Endothelial cell of umbilical vein (primary cell): Measurements from ENCODE around the gene COG2. TPM values are rescaled to one million over a fixed set of nuclear protein-coding genes. Genes with fewer than 3 reads are reported as not detected.

ENCODE experiments used
- BruUV-seq: library from RNA; stranded (reverse); fragments of 400-500 nt; replicated peaks from 2 replicates; lab custom pipeline; 2021; lab: Mats Ljungman, UMichigan
- CTCF ChIA-PET: fragments of 300-600, 350-600 bp; sonication (Branson Sonifier 250); formaldehyde crosslinking; loops from one replicate; lab custom pipeline; 2021; ENCODE audit warnings: antibody characterized with exemption, inconsistent platforms; lab: Charles Lee
- POLR2A ChIA-PET: fragments of 300-600, 350-600 bp; sonication (Branson Sonifier 250); formaldehyde crosslinking; loops from one replicate; lab custom pipeline; 2021; ENCODE audit warnings: antibody characterized with exemption, inconsistent platforms; lab: Charles Lee
- DNase-seq: peaks from one replicate; pipeline ENCODE4 v3.0.0-alpha.2; 2011; ENCODE audit warnings: low read depth, low spot score
- FAIRE-seq: peaks from 2 replicates; lab custom pipeline; 2011; peaks lifted over from hg19 to GRCh38; lab: Jason Lieb, UNC
- H2AFZ ChIP-seq: 2 replicates; pipeline ENCODE4 v1.6.0; 2012; ENCODE audit warnings: low read depth, low read length, control low read depth, inconsistent platforms
- H3K27ac ChIP-seq: 2 replicates; pipeline ENCODE4 v1.5.1; 2011; ENCODE audit warnings: low read depth, mild to moderate bottlenecking, control low read depth, low read length, moderate library complexity; ENCODE audit not compliant: insufficient read depth
- H3K27me3 ChIP-seq, 2 experiments: 2 replicates each; pipeline versions ENCODE4 v1.6.0 to v1.6.1; 2011; ENCODE audit warnings: low read length in 2 of 2, mixed read lengths in 1 of 2; ENCODE audit not compliant: control insufficient read depth in 2 of 2, insufficient read depth in 2 of 2
- H3K36me3 ChIP-seq, 2 experiments: 2 replicates in 1 of 2; 3 replicates in 1 of 2; pipeline ENCODE4 v1.5.1; 2011; ENCODE audit warnings: low read length in 2 of 2, mild to moderate bottlenecking in 1 of 2, moderate library complexity in 1 of 2; ENCODE audit not compliant: control insufficient read depth in 2 of 2, insufficient read depth in 2 of 2; ENCODE audit errors: extremely low read depth in 1 of 2
- H3K4me1 ChIP-seq: 3 replicates; pipeline ENCODE4 v1.5.1; 2011; ENCODE audit warnings: mild to moderate bottlenecking, low read length; ENCODE audit not compliant: control insufficient read depth, insufficient read depth; ENCODE audit errors: extremely low read depth
- H3K4me2 ChIP-seq: 2 replicates; pipeline ENCODE4 v1.6.1; 2011; ENCODE audit warnings: low read length, control low read depth, mixed read lengths; ENCODE audit not compliant: insufficient read depth
- H3K4me3 ChIP-seq, 3 experiments: fragments of 200-600 bp in 1 of 3; sonication (generic), shearing (Covaris generic) in 1 of 3; replicated peaks in 1 of 3; 2 replicates each; pipeline ENCODE4 v1.5.1; 2011 to 2016; ENCODE audit warnings: control low read depth in 3 of 3, low read length in 3 of 3, mild to moderate bottlenecking in 2 of 3, inconsistent platforms in 1 of 3, low read depth in 1 of 3, moderate library complexity in 1 of 3; ENCODE audit not compliant: insufficient read depth in 1 of 3
- H3K79me2 ChIP-seq: 2 replicates; pipeline ENCODE4 v1.6.0; 2012; ENCODE audit warnings: low read length, inconsistent platforms; ENCODE audit not compliant: control insufficient read depth, insufficient read depth
- H3K9ac ChIP-seq: replicated peaks from 2 replicates; pipeline ENCODE3; 2011; ENCODE audit warnings: low read length, control low read depth; ENCODE audit not compliant: insufficient read depth; ENCODE audit errors: extremely low read depth
- H3K9me1 ChIP-seq: replicated peaks from 3 replicates; pipeline ENCODE4 v1.6.0; 2011; ENCODE audit warnings: mild to moderate bottlenecking, low read length; ENCODE audit not compliant: control insufficient read depth, insufficient read depth; ENCODE audit errors: extremely low read depth
- H3K9me3 ChIP-seq: replicated peaks from 2 replicates; pipeline ENCODE4 v1.5.1; 2012; ENCODE audit warnings: low read length, inconsistent platforms; ENCODE audit not compliant: control insufficient read depth, insufficient read depth
- H4K20me1 ChIP-seq: replicated peaks from 2 replicates; pipeline ENCODE3; 2011; ENCODE audit warnings: mild to moderate bottlenecking, low read length; ENCODE audit not compliant: control insufficient read depth, insufficient read depth; ENCODE audit errors: extremely low read depth
- FOS ChIP-seq: IDR thresholded peaks from 2 replicates; pipeline ENCODE4 v1.6.1; 2011; ENCODE audit warnings: mild to moderate bottlenecking, low read length, moderate library complexity, borderline replicate concordance; ENCODE audit not compliant: insufficient read depth
- GATA2 ChIP-seq: IDR thresholded peaks from 2 replicates; pipeline ENCODE4 v1.7.0; 2011; ENCODE audit warnings: low read depth, mild to moderate bottlenecking, moderate library complexity, mixed read lengths, low read length; ENCODE audit not compliant: insufficient read length, insufficient read depth
- MYC ChIP-seq: IDR thresholded peaks from one replicate; pipeline ENCODE4 v1.6.1; 2011; ENCODE audit warnings: mild to moderate bottlenecking, low read depth, low read length
- POLR2A ChIP-seq: IDR thresholded peaks from 2 replicates; pipeline ENCODE4 v1.6.1; 2012; ENCODE audit warnings: low read depth, mild to moderate bottlenecking, control low read depth, low read length
- POLR2AphosphoS5 ChIP-seq: IDR thresholded peaks from 2 replicates; pipeline ENCODE4 v1.6.1; 2012; ENCODE audit warnings: low read depth, mild to moderate bottlenecking, control low read depth, low read length, moderate library complexity; ENCODE audit not compliant: insufficient read depth
- dilution Hi-C: fragments of 300-500 bp; cut with MboI; formaldehyde crosslinking; loops from one replicate; pipeline ENCODE4 v1.15.0; 2019; ENCODE audit warnings: low sequenced_read_pairs; ENCODE audit not compliant: extremely low pct_ligation_motif_present
- intact Hi-C: fragments of 100-400 bp; cut with micrococcal nuclease; formaldehyde crosslinking; loops from one replicate; pipeline ENCODE4 v1.10.0; 2022
- polyA plus RNA-seq, 4 experiments: library from polyadenylated mRNA; depleted of rRNA in 3 of 4; stranded (reverse) in 3 of 4; unstranded in 1 of 4; fragments of >200 nt; gene quantifications; 2 replicates each; pipeline versions ENCODE4 v1.2.1 to v1.2.3, GENCODE V29; 2011 to 2012; ENCODE audit warnings: missing spikeins in 1 of 4
- total RNA-seq: library from RNA; stranded (reverse); gene quantifications from 2 replicates; pipeline ENCODE4 v1.2.3, GENCODE V29; 2021
- TF ChIP-seq, protein P1 (sequence below), 2 donors: IDR thresholded peaks; 1 replicate in 1 of 2; 2 replicates in 1 of 2; pipeline ENCODE4 v1.5.1; 2011; ENCODE audit warnings: low read length in 2 of 2, mild to moderate bottlenecking in 2 of 2, moderate library complexity in 2 of 2, control low read depth in 1 of 2, inconsistent platforms in 1 of 2, low read depth in 1 of 2; ENCODE audit not compliant: insufficient read depth in 1 of 2; ENCODE audit errors: extremely low read depth in 1 of 2
- TF ChIP-seq, protein P2 (sequence below): IDR thresholded peaks from 2 replicates; pipeline ENCODE4 v1.6.1; 2011; ENCODE audit not compliant: insufficient read depth, insufficient read length

Gene COG2
- total and polyA plus RNA-seq, 2 donors (not counting 3 experiments of a cell fraction or from before 2014, with no cell fraction given), result 7.6 to 24.2 TPM

DNA sequence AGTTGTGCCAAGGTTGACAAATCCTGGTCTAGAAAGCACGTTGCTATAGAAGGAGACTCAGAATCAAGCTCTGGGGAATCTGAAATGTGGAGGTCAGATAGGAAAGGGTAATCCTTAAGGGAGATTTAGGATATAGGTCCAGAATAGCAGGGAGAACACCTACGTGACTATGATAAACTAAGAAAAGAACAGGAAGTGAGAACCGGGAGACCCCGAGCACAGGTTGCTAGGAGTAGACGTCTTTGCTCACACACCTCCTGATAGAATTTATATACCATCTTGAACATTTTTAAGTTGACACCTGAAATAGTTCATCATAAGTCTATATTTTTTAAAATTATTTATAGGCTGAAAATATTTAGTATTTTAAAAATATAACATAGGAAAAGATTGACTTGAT is 7.9 kb upstream of the COG2 start:
- H3K4me2 ChIP-seq, result no peak overlapping the region
- FAIRE-seq (no peak), DNase-seq (no peak)
- no peaks in the 10 kb centered on the region for H3K9me1 ChIP-seq
- H2AFZ ChIP-seq, result no peak overlapping the region
- no peak overlapping the region for H3K9ac ChIP-seq
- ChIA-PET CTCF (no interaction called here), POLR2A (no interaction called here)
- intact Hi-C loops (no loop called here), dilution Hi-C loops (no loop called here)
- H3K27me3 ChIP-seq, result peaks cover 4 to 10% of the 10 kb centered on the region in 2 experiments
- H3K36me3 ChIP-seq, result no peaks in the 10 kb centered on the region
- TF ChIP-seq GATA2, result no peak
- TF ChIP-seq, protein P1, sequence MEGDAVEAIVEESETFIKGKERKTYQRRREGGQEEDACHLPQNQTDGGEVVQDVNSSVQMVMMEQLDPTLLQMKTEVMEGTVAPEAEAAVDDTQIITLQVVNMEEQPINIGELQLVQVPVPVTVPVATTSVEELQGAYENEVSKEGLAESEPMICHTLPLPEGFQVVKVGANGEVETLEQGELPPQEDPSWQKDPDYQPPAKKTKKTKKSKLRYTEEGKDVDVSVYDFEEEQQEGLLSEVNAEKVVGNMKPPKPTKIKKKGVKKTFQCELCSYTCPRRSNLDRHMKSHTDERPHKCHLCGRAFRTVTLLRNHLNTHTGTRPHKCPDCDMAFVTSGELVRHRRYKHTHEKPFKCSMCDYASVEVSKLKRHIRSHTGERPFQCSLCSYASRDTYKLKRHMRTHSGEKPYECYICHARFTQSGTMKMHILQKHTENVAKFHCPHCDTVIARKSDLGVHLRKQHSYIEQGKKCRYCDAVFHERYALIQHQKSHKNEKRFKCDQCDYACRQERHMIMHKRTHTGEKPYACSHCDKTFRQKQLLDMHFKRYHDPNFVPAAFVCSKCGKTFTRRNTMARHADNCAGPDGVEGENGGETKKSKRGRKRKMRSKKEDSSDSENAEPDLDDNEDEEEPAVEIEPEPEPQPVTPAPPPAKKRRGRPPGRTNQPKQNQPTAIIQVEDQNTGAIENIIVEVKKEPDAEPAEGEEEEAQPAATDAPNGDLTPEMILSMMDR (IDR thresholded peaks at IDR 0.05; ENCODE audit: extremely low read depth in 1 of 2, insufficient read depth in 1 of 2, low read depth in 1 of 2, low read length in 2 of 2), result no peak
- no peak for TF ChIP-seq POLR2A
- TF ChIP-seq POLR2AphosphoS5, result no peak
- TF ChIP-seq, protein P2, sequence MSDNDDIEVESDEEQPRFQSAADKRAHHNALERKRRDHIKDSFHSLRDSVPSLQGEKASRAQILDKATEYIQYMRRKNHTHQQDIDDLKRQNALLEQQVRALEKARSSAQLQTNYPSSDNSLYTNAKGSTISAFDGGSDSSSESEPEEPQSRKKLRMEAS, result no peak
- no peak overlapping the region for H3K4me3 ChIP-seq
- no peaks in the 10 kb centered on the region for H3K9me3 ChIP-seq
- no peaks in the 10 kb centered on the region for H3K4me1 ChIP-seq
- H3K27ac ChIP-seq, result no peak overlapping the region
- no peaks in the 10 kb centered on the region for H4K20me1 ChIP-seq
- H3K79me2 ChIP-seq, result no peaks in the 10 kb centered on the region
- no TSS peak for BruUV-seq

DNA sequence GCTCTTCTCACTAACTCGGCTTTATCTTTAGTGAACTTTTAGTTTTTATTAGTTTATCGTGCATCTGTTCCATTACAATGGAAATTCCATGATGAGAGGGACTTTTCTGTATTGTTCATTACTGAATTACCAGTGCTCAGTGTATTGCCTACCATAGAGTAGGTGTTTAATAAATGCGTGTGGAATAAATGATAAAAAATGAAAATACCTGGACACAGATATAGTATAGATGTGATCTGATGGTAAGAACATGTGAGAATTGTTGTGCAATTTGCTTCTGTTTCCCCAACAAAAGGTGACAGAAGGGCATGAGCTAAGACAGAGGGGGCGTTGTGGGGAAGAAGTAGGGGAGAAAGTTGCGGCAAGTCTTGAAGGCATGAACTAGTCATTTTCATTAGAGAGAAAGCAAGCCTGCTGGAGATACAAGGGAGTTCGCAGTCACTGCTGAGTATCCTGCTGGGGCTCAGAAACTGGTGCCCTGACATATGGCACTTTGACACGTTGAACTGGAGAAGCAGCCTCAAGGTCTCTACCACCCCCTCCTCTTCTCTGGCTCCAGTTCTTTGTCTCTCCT is 5.6 kb upstream of the COG2 start:
- no peak overlapping the region for H2AFZ ChIP-seq
- BruUV-seq, result no TSS peak
- H3K4me3 ChIP-seq, result no peak overlapping the region
- H3K9me3 ChIP-seq, result no peaks in the 10 kb centered on the region
- peaks cover 7 to 12% of the 10 kb centered on the region in 2 experiments for H3K27me3 ChIP-seq
- POLR2A ChIA-PET, result no interaction called here
- no peaks in the 10 kb centered on the region for H3K9me1 ChIP-seq
- intact Hi-C loops (no loop called here), dilution Hi-C loops (no loop called here)
- no peaks in the 10 kb centered on the region for H4K20me1 ChIP-seq
- H3K27ac ChIP-seq, result no peak overlapping the region
- H3K9ac ChIP-seq, result no peak overlapping the region
- H3K4me1 ChIP-seq, result no peaks in the 10 kb centered on the region
- DNase-seq (no peak), FAIRE-seq (no peak)
- no peaks in the 10 kb centered on the region for H3K79me2 ChIP-seq
- CTCF ChIA-PET, result no interaction called here
- H3K4me2 ChIP-seq, result no peak overlapping the region
- TF ChIP-seq GATA2 (no peak), FOS (no peak), MYC (no peak)
- TF ChIP-seq, protein P1 (IDR thresholded peaks at IDR 0.05; ENCODE audit: extremely low read depth in 1 of 2, insufficient read depth in 1 of 2, low read depth in 1 of 2, low read length in 2 of 2), result no peak
- TF ChIP-seq, protein P2, result no peak
- H3K36me3 ChIP-seq, result no peaks in the 10 kb centered on the region
